Tibial nerve (tissue), 4 donors: ENCODE data around the gene ZFP92. TPM values are rescaled to one million over a fixed set of nuclear protein-coding genes. Genes with fewer than 3 reads are reported as not detected.

Experiments used
- DNase-seq, 2 donors: peaks; one replicate each; pipeline ENCODE4 v3.0.0-alpha.2; 2019; ENCODE audit warnings: low spot score in 2 of 2
- H3K27ac ChIP-seq, 4 donors: fragments of 200-600 bp; sonication (generic) in 3 of 4; one replicate each; pipeline ENCODE4 v1.5.1; 2017 to 2019; ENCODE audit warnings: mild to moderate bottlenecking in 1 of 4
- H3K27me3 ChIP-seq, 2 donors: fragments of 200-600 bp; sonication (generic) in 1 of 2; one replicate each; pipeline versions ENCODE4 v1.5.1 to v1.6.0; 2017 to 2019
- H3K36me3 ChIP-seq, 3 donors: fragments of 200-600 bp; sonication (generic); one replicate each; pipeline ENCODE4 v1.5.1; 2018 to 2019
- H3K4me1 ChIP-seq, 4 donors: fragments of 200-600 bp; sonication (generic) in 3 of 4; one replicate each; pipeline ENCODE4 v1.5.1; 2017 to 2019
- H3K4me3 ChIP-seq, 4 donors: fragments of 200-600 bp; sonication (generic) in 3 of 4; one replicate each; pipeline ENCODE4 v1.5.1; 2017 to 2019; ENCODE audit warnings: mild to moderate bottlenecking in 1 of 4, moderate library complexity in 1 of 4
- H3K9me3 ChIP-seq, 4 donors: fragments of 200-600 bp; sonication (generic) in 3 of 4; one replicate each; pipeline ENCODE4 v1.5.1; 2017 to 2019
- EP300 ChIP-seq, 2 donors: sonication (generic); formaldehyde crosslinking; IDR thresholded peaks; one replicate each; pipeline ENCODE4 v1.6.1; 2017; ENCODE audit warnings: antibody characterized with exemption in 2 of 2, mild to moderate bottlenecking in 1 of 2
- POLR2A ChIP-seq, 2 donors: fragments of 450-650 bp; IDR thresholded peaks; one replicate each; pipeline ENCODE4 v1.6.1; 2017; ENCODE audit warnings: antibody characterized with exemption in 2 of 2, mild to moderate bottlenecking in 2 of 2, moderate library complexity in 2 of 2
- WGBS, 2 donors: methylation state at CpG; one replicate each; pipeline ENCODE4 v1.1.5; 2018; 5-methylcytosine and 5-hydroxymethylcytosine counted together
- total RNA-seq, 4 donors: library from RNA; depleted of rRNA; stranded (reverse); fragments of >200 nt; gene quantifications; one replicate each; pipeline ENCODE4 v1.1.0, GENCODE V29; 2016
- TF ChIP-seq, protein P1 (sequence below), 5 experiments: fragments of 200-600 bp in 3 of 5; fragments of 450-650 bp in 2 of 5; sonication (generic) in 3 of 5; IDR thresholded peaks; one replicate each; pipeline ENCODE4 v1.5.1; 2016 to 2019; ENCODE audit warnings: antibody characterized with exemption in 5 of 5, mild to moderate bottlenecking in 3 of 5, moderate library complexity in 2 of 5

ZFP92 gene
- total RNA-seq, 4 donors from 2014 or later = 0.39 to 1.8 (median 0.75) TPM

DNA sequence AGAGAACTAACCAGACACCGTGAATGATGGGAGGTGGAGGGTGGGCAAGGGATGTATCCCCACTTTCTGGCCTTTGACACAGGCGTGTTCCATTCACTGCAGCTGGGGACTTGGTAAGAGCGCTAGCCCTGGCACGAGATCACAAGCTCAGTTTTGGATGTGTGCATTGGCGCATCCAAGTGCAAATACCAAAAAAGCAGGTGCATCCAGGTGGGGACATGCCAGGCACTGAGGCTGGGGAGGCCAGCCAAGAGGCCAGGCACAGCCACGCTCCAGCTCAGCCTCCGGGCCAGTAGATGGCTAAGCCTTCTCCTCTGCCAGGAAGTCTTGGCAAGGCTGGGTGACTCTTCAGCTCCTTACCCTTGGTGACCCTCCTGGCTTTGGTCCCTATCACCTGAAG is 4.4 kb upstream of the ZFP92 start:
- TF ChIP-seq EP300 (IDR thresholded peaks at IDR 0.05) (no peak), POLR2A (IDR thresholded peaks at IDR 0.05) (no peak)
- TF ChIP-seq, protein P1, sequence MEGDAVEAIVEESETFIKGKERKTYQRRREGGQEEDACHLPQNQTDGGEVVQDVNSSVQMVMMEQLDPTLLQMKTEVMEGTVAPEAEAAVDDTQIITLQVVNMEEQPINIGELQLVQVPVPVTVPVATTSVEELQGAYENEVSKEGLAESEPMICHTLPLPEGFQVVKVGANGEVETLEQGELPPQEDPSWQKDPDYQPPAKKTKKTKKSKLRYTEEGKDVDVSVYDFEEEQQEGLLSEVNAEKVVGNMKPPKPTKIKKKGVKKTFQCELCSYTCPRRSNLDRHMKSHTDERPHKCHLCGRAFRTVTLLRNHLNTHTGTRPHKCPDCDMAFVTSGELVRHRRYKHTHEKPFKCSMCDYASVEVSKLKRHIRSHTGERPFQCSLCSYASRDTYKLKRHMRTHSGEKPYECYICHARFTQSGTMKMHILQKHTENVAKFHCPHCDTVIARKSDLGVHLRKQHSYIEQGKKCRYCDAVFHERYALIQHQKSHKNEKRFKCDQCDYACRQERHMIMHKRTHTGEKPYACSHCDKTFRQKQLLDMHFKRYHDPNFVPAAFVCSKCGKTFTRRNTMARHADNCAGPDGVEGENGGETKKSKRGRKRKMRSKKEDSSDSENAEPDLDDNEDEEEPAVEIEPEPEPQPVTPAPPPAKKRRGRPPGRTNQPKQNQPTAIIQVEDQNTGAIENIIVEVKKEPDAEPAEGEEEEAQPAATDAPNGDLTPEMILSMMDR (IDR thresholded peaks at IDR 0.05) = no peak
- no peak for DNase-seq
- Histone ChIP-seq H3K27me3 (no peaks in the 10 kb centered on the region), H3K9me3 (no peaks in the 10 kb centered on the region), H3K4me3 (no peak overlapping the region), H3K4me1 (peaks cover 0 to 6% (median 0%) of the 10 kb centered on the region in 4 donors), H3K36me3 (no peaks in the 10 kb centered on the region), H3K27ac (no peak overlapping the region)
- WGBS, 2 donors = 68 to 84% methylated on average over 2 to 7 of the region's 7 CpGs

DNA sequence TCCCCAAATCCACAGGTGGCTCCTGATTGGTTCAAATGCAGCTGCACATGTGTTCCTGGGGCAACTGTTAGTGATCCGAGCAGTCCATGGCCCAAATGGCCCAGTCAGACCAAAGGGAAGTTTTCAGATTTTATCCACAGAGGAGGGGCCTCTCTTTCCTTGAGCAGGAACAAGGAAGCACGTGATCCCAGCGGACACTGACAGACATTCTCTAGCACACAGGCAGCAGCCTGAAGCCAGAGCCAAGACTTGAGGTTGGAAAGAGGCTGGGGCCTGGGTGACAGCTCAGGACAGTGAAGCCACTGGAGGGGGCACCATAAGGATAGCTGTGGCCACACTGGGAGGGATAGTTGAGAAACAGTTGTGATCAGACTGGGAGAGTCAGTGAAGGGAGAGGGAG is 3.5 kb upstream of the ZFP92 start:
- Histone ChIP-seq H3K36me3 (no peaks in the 10 kb centered on the region), H3K4me3 (no peak overlapping the region), H3K27ac (no peak overlapping the region), H3K9me3 (no peaks in the 10 kb centered on the region), H3K27me3 (no peaks in the 10 kb centered on the region), H3K4me1 (peaks cover 0 to 12% (median 0%) of the 10 kb centered on the region in 4 donors)
- no peak for DNase-seq
- 46 to 62% methylated on average over 2 to 3 of the region's 3 CpGs for WGBS, 2 donors
- TF ChIP-seq EP300 (IDR thresholded peaks at IDR 0.05) = no peak
- TF ChIP-seq, protein P1 (IDR thresholded peaks at IDR 0.05) = no peak
- no peak for TF ChIP-seq POLR2A (IDR thresholded peaks at IDR 0.05)

DNA sequence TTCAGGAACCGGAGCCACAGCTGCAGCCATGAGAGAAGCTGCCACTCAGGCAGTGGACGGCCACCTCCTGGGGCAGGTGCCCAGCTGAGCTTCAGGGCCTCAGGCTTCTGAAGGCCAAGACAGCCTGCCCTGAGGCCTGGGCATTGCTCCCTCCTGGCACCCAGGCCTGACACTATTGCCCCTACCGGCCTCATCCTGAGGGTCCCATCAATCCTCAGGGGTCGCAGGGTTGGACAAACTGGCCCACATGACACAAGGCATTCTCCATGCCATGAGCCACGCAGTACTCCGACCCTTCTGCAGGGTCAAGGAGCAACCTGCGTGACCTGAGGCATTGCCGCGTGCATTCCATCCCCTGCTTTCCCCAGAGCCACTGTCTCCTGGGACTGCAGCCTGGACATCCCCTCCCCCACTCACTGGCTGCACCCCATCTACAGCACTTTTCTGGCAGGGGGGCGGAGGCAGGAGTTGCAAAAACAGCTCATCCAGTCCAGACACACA is 3.0 kb upstream of the ZFP92 start:
- Histone ChIP-seq H3K27ac (no peak overlapping the region), H3K4me1 (peaks cover 0 to 12% (median 0%) of the 10 kb centered on the region in 4 donors), H3K9me3 (no peaks in the 10 kb centered on the region), H3K4me3 (no peak overlapping the region), H3K36me3 (no peaks in the 10 kb centered on the region), H3K27me3 (no peaks in the 10 kb centered on the region)
- no peak for TF ChIP-seq EP300 (IDR thresholded peaks at IDR 0.05)
- TF ChIP-seq POLR2A (IDR thresholded peaks at IDR 0.05) = no peak
- TF ChIP-seq, protein P1 (IDR thresholded peaks at IDR 0.05) = no peak
- 68 to 78% methylated on average over 8 to 9 of the region's 10 CpGs for WGBS, 2 donors
- no peak for DNase-seq

DNA sequence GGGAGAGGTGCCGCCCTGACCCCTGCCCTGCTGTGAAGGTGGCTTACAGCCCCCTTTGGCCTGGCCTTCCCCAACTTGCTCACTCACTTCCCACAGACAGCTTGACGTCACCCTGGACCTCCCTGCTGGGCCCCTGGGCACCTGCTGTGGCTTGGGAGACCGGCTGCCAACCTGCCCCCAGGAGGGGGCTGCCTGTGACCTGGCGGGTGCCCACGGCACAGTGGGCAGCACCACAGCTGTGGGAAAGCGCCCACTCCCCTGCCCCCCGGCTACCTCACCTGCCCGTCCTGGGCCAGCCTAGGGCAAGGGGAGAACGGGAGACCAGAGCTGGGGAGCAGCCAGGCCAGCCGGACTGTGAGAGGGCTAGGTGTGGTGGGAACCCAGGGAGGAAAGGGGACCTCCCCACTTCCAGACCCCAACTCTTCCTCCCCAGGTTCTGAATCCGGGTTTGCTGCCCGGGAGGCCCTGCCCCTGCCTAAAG is 2.4 kb upstream of the ZFP92 start:
- no peaks in the 10 kb centered on the region for H3K36me3 ChIP-seq
- peaks cover 0 to 12% (median 0%) of the 10 kb centered on the region in 4 donors for H3K4me1 ChIP-seq
- DNase-seq = no peak
- TF ChIP-seq EP300 (IDR thresholded peaks at IDR 0.05) = no peak
- TF ChIP-seq, protein P1 (IDR thresholded peaks at IDR 0.05) = no peak
- no peak overlapping the region for H3K27ac ChIP-seq
- H3K4me3 ChIP-seq = no peak overlapping the region
- H3K27me3 ChIP-seq = no peaks in the 10 kb centered on the region
- H3K9me3 ChIP-seq = no peaks in the 10 kb centered on the region
- 82 to 92% methylated on average over 2 to 10 of the region's 12 CpGs for WGBS, 2 donors

DNA sequence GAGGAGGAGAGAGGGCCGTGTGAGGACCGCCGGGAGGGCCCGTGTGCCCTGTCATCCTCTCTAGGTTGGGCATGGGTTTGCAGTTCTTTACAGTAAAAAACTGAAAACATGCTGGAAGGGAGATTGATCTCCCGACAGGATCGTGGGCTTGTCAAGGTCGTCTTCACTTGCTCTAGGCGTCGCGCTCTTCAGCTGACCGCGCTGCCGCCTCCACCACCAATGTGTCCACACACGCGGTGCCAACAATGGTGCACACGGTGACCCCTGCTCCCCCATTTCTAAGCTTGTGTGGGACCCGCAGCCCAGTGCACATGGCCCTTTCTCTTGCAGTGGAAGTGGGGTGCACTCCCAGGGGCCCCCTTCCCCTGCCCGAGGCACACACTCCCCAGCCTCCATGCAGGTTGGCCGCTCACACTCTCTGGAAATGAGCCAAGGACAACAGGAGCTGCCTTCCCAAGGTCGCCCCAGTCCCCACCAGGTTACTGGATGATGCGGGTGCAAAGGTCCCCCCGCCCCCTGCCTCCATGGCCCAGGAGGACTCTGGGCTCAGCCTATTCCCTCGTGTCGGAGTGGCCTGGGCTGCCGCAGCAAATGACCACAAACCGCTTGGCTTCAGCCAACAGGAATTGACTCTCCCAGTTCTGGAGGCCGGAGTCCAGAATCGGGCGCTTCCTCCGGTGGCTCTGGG is 1.7 kb upstream of the ZFP92 start:
- Histone ChIP-seq H3K27me3 (no peaks in the 10 kb centered on the region), H3K27ac (no peak overlapping the region), H3K36me3 (no peaks in the 10 kb centered on the region), H3K4me1 (peaks cover 0 to 12% (median 0%) of the 10 kb centered on the region in 4 donors), H3K4me3 (no peak overlapping the region), H3K9me3 (no peaks in the 10 kb centered on the region)
- no peak for TF ChIP-seq POLR2A (IDR thresholded peaks at IDR 0.05)
- DNase-seq = no peak
- WGBS, 2 donors = 87 to 96% methylated on average over 3 to 28 of the region's 30 CpGs
